Osteoblast (primary cell): ENCODE results near the gene RPN2. TPM values are rescaled to one million over a fixed set of nuclear protein-coding genes. Genes with fewer than 3 reads are reported as not detected.
A peak's percentile ranks its signal among the peaks of the same experiment; 100 is the strongest.
"Not testable (repeated sequence)": the region's sequence is repeated elsewhere in the genome, so short reads cannot be mapped to it uniquely, and the experiment has no call there.

Experiments used
- DNase-seq: peaks from one replicate; pipeline ENCODE4 v3.0.0; 2011; ENCODE audit warnings: low spot score, mixed read lengths; ENCODE audit not compliant: insufficient read length; ENCODE audit errors: missing footprints
- H2AFZ ChIP-seq: 2 replicates; pipeline ENCODE4 v1.6.0; 2011; ENCODE audit warnings: mild to moderate bottlenecking, low read length
- H3K27ac ChIP-seq: 2 replicates; pipeline ENCODE4 v1.5.1; 2011; ENCODE audit warnings: mild to moderate bottlenecking, low read depth, low read length, moderate library complexity
- H3K27me3 ChIP-seq: 2 replicates; pipeline ENCODE4 v1.6.0; 2012; ENCODE audit warnings: mild to moderate bottlenecking, control low read depth, inconsistent platforms, low read length, moderate library complexity; ENCODE audit not compliant: insufficient read depth
- H3K36me3 ChIP-seq: 2 replicates; pipeline ENCODE4 v1.5.1; 2011; ENCODE audit warnings: mild to moderate bottlenecking, low read length, control low read depth, moderate library complexity; ENCODE audit not compliant: insufficient read depth
- H3K4me1 ChIP-seq: 2 replicates; pipeline ENCODE4 v1.5.1; 2011; ENCODE audit warnings: mild to moderate bottlenecking, low read length, control low read depth, moderate library complexity; ENCODE audit not compliant: insufficient read depth
- H3K4me2 ChIP-seq: 2 replicates; pipeline ENCODE4 v1.6.0; 2011; ENCODE audit warnings: mild to moderate bottlenecking, low read length; ENCODE audit not compliant: insufficient read depth
- H3K4me3 ChIP-seq: fragments of 200-600 bp; sonication (generic); 3 replicates; pipeline ENCODE4 v1.5.1; 2012; ENCODE audit warnings: mild to moderate bottlenecking, low read length, inconsistent platforms; ENCODE audit not compliant: insufficient read depth
- H3K79me2 ChIP-seq: 2 replicates; pipeline ENCODE4 v1.6.0; 2012; ENCODE audit warnings: mild to moderate bottlenecking, low read length, control low read depth, inconsistent platforms; ENCODE audit not compliant: insufficient read depth
- H3K9me3 ChIP-seq: 2 replicates; pipeline ENCODE4 v1.5.1; 2011; ENCODE audit warnings: low read depth, low read length, control low read depth
- H4K20me1 ChIP-seq: 2 replicates; pipeline ENCODE4 v1.6.0; 2012; ENCODE audit warnings: mild to moderate bottlenecking, low read length, control low read depth; ENCODE audit not compliant: insufficient read depth
- CTCF ChIP-seq: IDR thresholded peaks from 2 replicates; pipeline ENCODE4 v1.5.1; 2011; ENCODE audit warnings: mild to moderate bottlenecking, low read depth, low read length, moderate library complexity; ENCODE audit errors: extremely low read depth
- total RNA-seq: library from RNA; depleted of rRNA; stranded (reverse); fragments of >200 nt; gene quantifications from 2 replicates; pipeline ENCODE4 v1.2.3, GENCODE V29; 2012

The RPN2 gene
- total RNA-seq, 1 donor: 213 TPM

GRCh38 chr20:37142708-37143107 lies 36.4 kb upstream of the RPN2 start:
- H3K79me2 ChIP-seq: no peaks in the 10 kb centered on the region
- H3K4me2 ChIP-seq: no peak overlapping the region
- H3K4me3 ChIP-seq: no peak overlapping the region
- no peak overlapping the region for H3K27ac ChIP-seq
- TF ChIP-seq CTCF: no peak
- no peaks in the 10 kb centered on the region for H3K36me3 ChIP-seq
- no peaks in the 10 kb centered on the region for H4K20me1 ChIP-seq
- H3K27me3 ChIP-seq: no peaks in the 10 kb centered on the region
- H2AFZ ChIP-seq: no peak overlapping the region
- no peaks in the 10 kb centered on the region for H3K9me3 ChIP-seq
- peak; percentile 82 for DNase-seq
- H3K4me1 ChIP-seq: peaks cover 7% of the 10 kb centered on the region

- H2AFZ ChIP-seq: no peak overlapping the region
- no peak overlapping the region for H3K4me2 ChIP-seq
- no peak for TF ChIP-seq CTCF
- no peaks in the 10 kb centered on the region for H4K20me1 ChIP-seq
- no peaks in the 10 kb centered on the region for H3K36me3 ChIP-seq
- no peaks in the 10 kb centered on the region for H3K9me3 ChIP-seq
- H3K4me3 ChIP-seq: no peak overlapping the region
- DNase-seq: no peak
- H3K27me3 ChIP-seq: no peaks in the 10 kb centered on the region
- H3K79me2 ChIP-seq: no peaks in the 10 kb centered on the region
- peaks cover 7% of the 10 kb centered on the region for H3K4me1 ChIP-seq
- H3K27ac ChIP-seq: no peak overlapping the region
Measured at GRCh38 chr20:37144856-37145404, 34.2 kb upstream of the RPN2 start.

GRCh38 chr20:37147250-37147649 lies 31.9 kb upstream of the RPN2 start:
- H4K20me1 ChIP-seq: no peaks in the 10 kb centered on the region
- no peak overlapping the region for H2AFZ ChIP-seq
- H3K4me3 ChIP-seq: no peak overlapping the region
- H3K9me3 ChIP-seq: no peaks in the 10 kb centered on the region
- DNase-seq: no peak
- TF ChIP-seq CTCF: no peak
- H3K27ac ChIP-seq: no peak overlapping the region
- no peaks in the 10 kb centered on the region for H3K36me3 ChIP-seq
- no peaks in the 10 kb centered on the region for H3K79me2 ChIP-seq
- H3K27me3 ChIP-seq: no peaks in the 10 kb centered on the region
- H3K4me1 ChIP-seq: peaks cover 7% of the 10 kb centered on the region
- H3K4me2 ChIP-seq: no peak overlapping the region

GRCh38 chr20:37150864-37151263 lies 28.3 kb upstream of the RPN2 start:
- H3K27me3 ChIP-seq, H3K4me3 ChIP-seq, H3K4me1 ChIP-seq, H3K36me3 ChIP-seq, H4K20me1 ChIP-seq, H3K9me3 ChIP-seq, DNase-seq, H3K27ac ChIP-seq, H3K79me2 ChIP-seq, H3K4me2 ChIP-seq, H2AFZ ChIP-seq: not testable (repeated sequence)
